ENCODE data around the gene WDR82. TPM values are rescaled to one million over a fixed set of nuclear protein-coding genes. Genes with fewer than 3 reads are reported as not detected.
"Not testable (repeated sequence)": the region's sequence is repeated elsewhere in the genome, so short reads cannot be mapped to it uniquely, and the experiment has no call there.

Gene WDR82
- total and polyA plus RNA-seq, 10 of the 15 experiments (the other 5 are each of a cell fraction or from before 2014, with no cell fraction given): 10.1 to 82.4 (median 48.7) TPM

- intact Hi-C loops (cut with micrococcal nuclease; ENCODE audit: unreplicated experiment); H3K36me3 ChIP-seq (ENCODE audit: control insufficient read depth in 2 of 2, insufficient read depth in 2 of 2, low read length in 1 of 2); DNase-seq (ENCODE audit: low read depth, low spot score); H2AFZ ChIP-seq (ENCODE audit: control insufficient read depth, low read depth, low read length); H3K9ac ChIP-seq (ENCODE audit: control insufficient read depth, insufficient read depth, low read length); BruUV-seq (replicated peaks); H4K20me1 ChIP-seq (ENCODE audit: control insufficient read depth, insufficient read depth); H3K9me3 ChIP-seq (replicated peaks; ENCODE audit: control insufficient read depth, insufficient read depth, low read length); ATAC-seq; FAIRE-seq; H3K27ac ChIP-seq (ENCODE audit: control insufficient read depth, insufficient read depth); in situ Hi-C loops (cut with MboI); CTCF ChIA-PET; H3K27me3 ChIP-seq (replicated peaks in 1 of 2; ENCODE audit: control insufficient read depth in 2 of 2, insufficient read depth in 2 of 2, low read length in 1 of 2): not testable (repeated sequence)
- H3K4me1 ChIP-seq (ENCODE audit: control insufficient read depth, insufficient read depth, low read length): peaks cover 10% of the 10 kb centered on the region
- peak; percentile 85 for TF ChIP-seq MLLT1 (IDR thresholded peaks at IDR 0.05)
- RAD21 ChIA-PET (ENCODE audit: unreplicated experiment): interaction anchor here (1.3 kb wide), 1 partner anchor 8 kb away, joined by 3 read pairs; no protein-coding TSS in a partner anchor
- WGBS (ENCODE audit: insufficient coverage, insufficient replicate concordance, low lambda C conversion rate, missing lambda C conversion rate): 86% methylated on average over 18 of the region's 18 CpGs
- POLR2A ChIA-PET: interaction anchor here (1.1 kb wide), 1 partner anchor 24 kb away, joined by 4 read pairs; no protein-coding TSS in a partner anchor
- SMC1A ChIA-PET (ENCODE audit: uncharacterized antibody, unreplicated experiment): interaction anchor here (1.4 kb wide), 1 partner anchor 34 kb away, joined by 4 read pairs; no protein-coding TSS in a partner anchor
- 0 out of 2 replicates have a peak overlapping the region, but pooled peaks have one; percentile 2 for H3K4me2 ChIP-seq (ENCODE audit: control insufficient read depth, insufficient read depth)
- peak overlapping the region; percentile 44 for H3K4me3 ChIP-seq
- peaks cover 89% of the 10 kb centered on the region for H3K79me2 ChIP-seq (ENCODE audit: control insufficient read depth, insufficient read depth, low read length)
Measured at GRCh38 chr3:52274781-52275180, 3.7 kb downstream of the WDR82 start.

- DNase-seq (ENCODE audit: low read depth, low spot score) (no peak), FAIRE-seq (no peak), ATAC-seq (0 out of 3 replicates have a peak, but pooled peaks have one; percentile 12)
- WGBS (ENCODE audit: insufficient coverage, insufficient replicate concordance, low lambda C conversion rate, missing lambda C conversion rate): 100% methylated on average over 3 of the region's 3 CpGs
- RAD21 ChIA-PET (ENCODE audit: unreplicated experiment): interaction anchor here (2.2 kb wide), 1 partner anchor 53 kb away, joined by 11 read pairs; no protein-coding TSS in a partner anchor
- no peak overlapping the region for H3K27ac ChIP-seq (ENCODE audit: control insufficient read depth, insufficient read depth)
- H3K79me2 ChIP-seq (ENCODE audit: control insufficient read depth, insufficient read depth, low read length): peaks cover 91% of the 10 kb centered on the region
- no peaks in the 10 kb centered on the region for H4K20me1 ChIP-seq (ENCODE audit: control insufficient read depth, insufficient read depth)
- H3K4me1 ChIP-seq (ENCODE audit: control insufficient read depth, insufficient read depth, low read length): peaks cover 10% of the 10 kb centered on the region
- intact Hi-C loops (cut with micrococcal nuclease; ENCODE audit: unreplicated experiment): no loop called here
- H3K36me3 ChIP-seq (ENCODE audit: control insufficient read depth in 2 of 2, insufficient read depth in 2 of 2, low read length in 1 of 2): peaks cover 8 to 16% of the 10 kb centered on the region in 2 experiments; a peak in 3 of 4 replicates
- CTCF ChIA-PET: interaction anchor here (0.7 to 2.3 kb wide), 7 partner anchors 13 to 48 kb away, joined by 3 to 9 read pairs (median 5); partner anchors contain the start of gene TLR9
- no peaks in the 10 kb centered on the region for H3K27me3 ChIP-seq (replicated peaks in 1 of 2; ENCODE audit: control insufficient read depth in 2 of 2, insufficient read depth in 2 of 2, low read length in 1 of 2)
- peak overlapping the region; percentile 67 for H3K4me2 ChIP-seq (ENCODE audit: control insufficient read depth, insufficient read depth)
- POLR2A ChIA-PET: interaction anchor here (0.9 kb wide), 1 partner anchor 52 kb away, joined by 3 read pairs; no protein-coding TSS in a partner anchor
- 0 out of 2 replicates have a peak overlapping the region, but pooled peaks have one; percentile 20 for H3K4me3 ChIP-seq
- no peaks in the 10 kb centered on the region for H3K9me3 ChIP-seq (replicated peaks; ENCODE audit: control insufficient read depth, insufficient read depth, low read length)
- no peak overlapping the region for H2AFZ ChIP-seq (ENCODE audit: control insufficient read depth, low read depth, low read length)
- in situ Hi-C loops (cut with MboI): no loop called here
- no TSS peak for BruUV-seq (replicated peaks)
- no peak overlapping the region; the same call in 1 of the 2 replicates for H3K9ac ChIP-seq (ENCODE audit: control insufficient read depth, insufficient read depth, low read length)
- SMC1A ChIA-PET (ENCODE audit: uncharacterized antibody, unreplicated experiment): interaction anchor here (0.7 to 2.4 kb wide), 4 partner anchors 9 to 83 kb away, joined by 3 to 6 read pairs (median 4); no protein-coding TSS in a partner anchor
- TF ChIP-seq YY1 (IDR thresholded peaks at IDR 0.05; ENCODE audit: low read depth, low read length) (no peak), NBN (IDR thresholded peaks at IDR 0.05) (no peak), BCLAF1 (IDR thresholded peaks at IDR 0.05) (no peak), MYB (IDR thresholded peaks at IDR 0.05; ENCODE audit: borderline replicate concordance, low read depth, low read length) (no peak), CHD4 (IDR thresholded peaks at IDR 0.05) (no peak)
- TF ChIP-seq, protein P1, sequence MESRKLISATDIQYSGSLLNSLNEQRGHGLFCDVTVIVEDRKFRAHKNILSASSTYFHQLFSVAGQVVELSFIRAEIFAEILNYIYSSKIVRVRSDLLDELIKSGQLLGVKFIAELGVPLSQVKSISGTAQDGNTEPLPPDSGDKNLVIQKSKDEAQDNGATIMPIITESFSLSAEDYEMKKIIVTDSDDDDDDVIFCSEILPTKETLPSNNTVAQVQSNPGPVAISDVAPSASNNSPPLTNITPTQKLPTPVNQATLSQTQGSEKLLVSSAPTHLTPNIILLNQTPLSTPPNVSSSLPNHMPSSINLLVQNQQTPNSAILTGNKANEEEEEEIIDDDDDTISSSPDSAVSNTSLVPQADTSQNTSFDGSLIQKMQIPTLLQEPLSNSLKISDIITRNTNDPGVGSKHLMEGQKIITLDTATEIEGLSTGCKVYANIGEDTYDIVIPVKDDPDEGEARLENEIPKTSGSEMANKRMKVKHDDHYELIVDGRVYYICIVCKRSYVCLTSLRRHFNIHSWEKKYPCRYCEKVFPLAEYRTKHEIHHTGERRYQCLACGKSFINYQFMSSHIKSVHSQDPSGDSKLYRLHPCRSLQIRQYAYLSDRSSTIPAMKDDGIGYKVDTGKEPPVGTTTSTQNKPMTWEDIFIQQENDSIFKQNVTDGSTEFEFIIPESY (IDR thresholded peaks at IDR 0.05): no peak
Measured at GRCh38 chr3:52272831-52273230, 5.6 kb downstream of the WDR82 start.
